ENCODE measurements around the gene SLC6A11. TPM values are rescaled to one million over a fixed set of nuclear protein-coding genes. Genes with fewer than 3 reads are reported as not detected.

Gene SLC6A11
- total and polyA plus RNA-seq, 2 donors (not counting 1 experiment from before 2014, with no cell fraction given): not detected

DNA sequence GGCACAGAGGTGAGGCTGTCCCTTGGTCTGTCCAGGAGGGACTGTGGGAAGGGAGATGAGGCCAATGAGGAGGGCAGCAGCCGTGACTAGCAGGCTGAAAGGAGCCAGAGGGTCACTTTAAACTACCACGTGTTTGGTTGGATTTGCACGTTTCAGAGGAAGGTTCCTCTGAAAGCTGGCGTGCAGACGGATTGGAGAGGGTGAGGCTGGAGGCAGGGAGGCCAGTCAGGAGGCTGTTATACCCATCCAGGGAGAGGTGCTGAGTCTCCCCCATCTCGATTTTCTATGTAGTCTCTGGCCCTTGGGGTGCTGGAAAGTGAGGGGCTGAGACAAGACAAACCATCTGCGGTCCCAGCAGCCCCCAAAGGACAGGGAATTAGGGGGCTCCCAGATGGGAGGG lies 116.6 kb downstream of the SLC6A11 start:
- H3K4me3 ChIP-seq (ENCODE audit: control extremely low read depth in 1 of 5, extremely low read depth in 1 of 5, insufficient read depth in 1 of 5, low read depth in 2 of 5, low read length in 4 of 5): no peak overlapping the region
- TF ChIP-seq EZH2 (IDR thresholded peaks at IDR 0.05; ENCODE audit: borderline replicate concordance, insufficient read depth, low read depth, low read length, poor library complexity, severe bottlenecking): no peak
- TF ChIP-seq, protein P1, sequence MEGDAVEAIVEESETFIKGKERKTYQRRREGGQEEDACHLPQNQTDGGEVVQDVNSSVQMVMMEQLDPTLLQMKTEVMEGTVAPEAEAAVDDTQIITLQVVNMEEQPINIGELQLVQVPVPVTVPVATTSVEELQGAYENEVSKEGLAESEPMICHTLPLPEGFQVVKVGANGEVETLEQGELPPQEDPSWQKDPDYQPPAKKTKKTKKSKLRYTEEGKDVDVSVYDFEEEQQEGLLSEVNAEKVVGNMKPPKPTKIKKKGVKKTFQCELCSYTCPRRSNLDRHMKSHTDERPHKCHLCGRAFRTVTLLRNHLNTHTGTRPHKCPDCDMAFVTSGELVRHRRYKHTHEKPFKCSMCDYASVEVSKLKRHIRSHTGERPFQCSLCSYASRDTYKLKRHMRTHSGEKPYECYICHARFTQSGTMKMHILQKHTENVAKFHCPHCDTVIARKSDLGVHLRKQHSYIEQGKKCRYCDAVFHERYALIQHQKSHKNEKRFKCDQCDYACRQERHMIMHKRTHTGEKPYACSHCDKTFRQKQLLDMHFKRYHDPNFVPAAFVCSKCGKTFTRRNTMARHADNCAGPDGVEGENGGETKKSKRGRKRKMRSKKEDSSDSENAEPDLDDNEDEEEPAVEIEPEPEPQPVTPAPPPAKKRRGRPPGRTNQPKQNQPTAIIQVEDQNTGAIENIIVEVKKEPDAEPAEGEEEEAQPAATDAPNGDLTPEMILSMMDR (IDR thresholded peaks at IDR 0.05): no peak
- Mint-ChIP-seq H3K4me1 (no peaks in the 10 kb centered on the region), H3K9me3 (ENCODE audit: insufficient read depth) (no peaks in the 10 kb centered on the region), H3K27ac (no peak overlapping the region), H3K4me3 (no peak overlapping the region), H3K27me3 (peaks cover 15% of the 10 kb centered on the region)
- H3K36me3 ChIP-seq (replicated peaks in 1 of 2; ENCODE audit: control extremely low read depth in 1 of 2, control insufficient read depth in 1 of 2, extremely low read depth in 1 of 2, insufficient read depth in 2 of 2, low read length in 1 of 2): no peaks in the 10 kb centered on the region
- no peak for DNase-seq
- peaks cover 0 to 3% (median 0%) of the 10 kb centered on the region in 3 donors for H3K9me3 ChIP-seq (ENCODE audit: control extremely low read depth in 1 of 3, control insufficient read depth in 2 of 3, insufficient read depth in 1 of 3, low read length in 2 of 3)
- intact Hi-C loops (cut with micrococcal nuclease): no loop called here
- CTCF ChIA-PET: no interaction called here
- H2AFZ ChIP-seq (ENCODE audit: insufficient read depth, low read depth, low read length, poor library complexity, severe bottlenecking): no peak overlapping the region
- H4K20me1 ChIP-seq (ENCODE audit: control insufficient read depth, insufficient read depth, low read length, poor library complexity, severe bottlenecking): no peaks in the 10 kb centered on the region
- H3K27me3 ChIP-seq (replicated peaks in 1 of 4; ENCODE audit: control extremely low read depth in 1 of 4, control insufficient read depth in 3 of 4, insufficient read depth in 4 of 4, low read length in 3 of 4): no peaks in the 10 kb centered on the region
- no peak overlapping the region for H3K9ac ChIP-seq (ENCODE audit: low read length)
- 79% methylated on average over 7 of the region's 7 CpGs for WGBS (ENCODE audit: insufficient coverage)
- POLR2A ChIA-PET: no interaction called here
- no peaks in the 10 kb centered on the region for H3K4me1 ChIP-seq (ENCODE audit: control insufficient read depth in 2 of 2, insufficient read depth in 2 of 2, low read length in 2 of 2)
- H3K4me2 ChIP-seq (replicated peaks; ENCODE audit: low read depth, low read length, poor library complexity, severe bottlenecking): no peak overlapping the region
- H3K27ac ChIP-seq (ENCODE audit: low read length in 2 of 2): no peak overlapping the region
- no peak for ATAC-seq (ENCODE audit: low read depth)
- H3K79me2 ChIP-seq (ENCODE audit: control insufficient read depth, insufficient read depth, low read length): no peaks in the 10 kb centered on the region

DNA sequence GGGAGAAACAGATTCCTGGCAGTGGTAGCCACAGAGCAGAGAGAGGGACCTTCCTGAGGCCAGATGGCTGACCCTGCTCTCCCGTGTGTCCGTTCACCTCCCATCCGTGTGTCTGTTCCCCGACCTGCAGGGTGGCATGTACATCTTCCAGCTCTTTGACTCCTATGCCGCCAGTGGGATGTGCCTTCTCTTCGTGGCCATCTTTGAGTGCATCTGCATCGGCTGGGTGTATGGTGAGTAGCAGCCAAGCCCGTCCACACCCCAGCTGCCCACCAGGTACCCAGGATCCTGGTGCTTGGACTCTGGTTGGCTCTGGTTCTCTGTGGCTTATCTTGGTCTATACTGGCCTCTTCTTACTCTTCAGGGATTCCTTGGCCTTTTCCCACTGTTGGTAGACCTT lies 117.0 kb downstream of the SLC6A11 start:
- Mint-ChIP-seq H3K4me3 (no peak overlapping the region), H3K9me3 (ENCODE audit: insufficient read depth) (no peaks in the 10 kb centered on the region), H3K4me1 (no peaks in the 10 kb centered on the region), H3K27me3 (peaks cover 15% of the 10 kb centered on the region), H3K27ac (no peak overlapping the region)
- H3K27ac ChIP-seq (ENCODE audit: low read length in 2 of 2): no peak overlapping the region
- H4K20me1 ChIP-seq (ENCODE audit: control insufficient read depth, insufficient read depth, low read length, poor library complexity, severe bottlenecking): no peaks in the 10 kb centered on the region
- CTCF ChIA-PET: no interaction called here
- no peak overlapping the region for H3K9ac ChIP-seq (ENCODE audit: low read length)
- no peak overlapping the region for H3K4me2 ChIP-seq (replicated peaks; ENCODE audit: low read depth, low read length, poor library complexity, severe bottlenecking)
- TF ChIP-seq EZH2 (IDR thresholded peaks at IDR 0.05; ENCODE audit: borderline replicate concordance, insufficient read depth, low read depth, low read length, poor library complexity, severe bottlenecking): no peak
- TF ChIP-seq, protein P1 (IDR thresholded peaks at IDR 0.05): no peak
- intact Hi-C loops (cut with micrococcal nuclease): no loop called here
- POLR2A ChIA-PET: no interaction called here
- H3K9me3 ChIP-seq (ENCODE audit: control extremely low read depth in 1 of 3, control insufficient read depth in 2 of 3, insufficient read depth in 1 of 3, low read length in 2 of 3): peaks cover 0 to 3% (median 0%) of the 10 kb centered on the region in 3 donors
- no peaks in the 10 kb centered on the region for H3K36me3 ChIP-seq (replicated peaks in 1 of 2; ENCODE audit: control extremely low read depth in 1 of 2, control insufficient read depth in 1 of 2, extremely low read depth in 1 of 2, insufficient read depth in 2 of 2, low read length in 1 of 2)
- no peaks in the 10 kb centered on the region for H3K4me1 ChIP-seq (ENCODE audit: control insufficient read depth in 2 of 2, insufficient read depth in 2 of 2, low read length in 2 of 2)
- no peak for DNase-seq
- no peak overlapping the region for H3K4me3 ChIP-seq (ENCODE audit: control extremely low read depth in 1 of 5, extremely low read depth in 1 of 5, insufficient read depth in 1 of 5, low read depth in 2 of 5, low read length in 4 of 5)
- no peaks in the 10 kb centered on the region for H3K27me3 ChIP-seq (replicated peaks in 1 of 4; ENCODE audit: control extremely low read depth in 1 of 4, control insufficient read depth in 3 of 4, insufficient read depth in 4 of 4, low read length in 3 of 4)
- no peak overlapping the region for H2AFZ ChIP-seq (ENCODE audit: insufficient read depth, low read depth, low read length, poor library complexity, severe bottlenecking)
- no peaks in the 10 kb centered on the region for H3K79me2 ChIP-seq (ENCODE audit: control insufficient read depth, insufficient read depth, low read length)
- ATAC-seq (ENCODE audit: low read depth): no peak
- 93% methylated on average over 8 of the region's 8 CpGs for WGBS (ENCODE audit: insufficient coverage)

Measured in B cell (primary cell).